Choroid plexus epithelial cell (primary cell): ENCODE data around the gene CHD9.

Experiments
- DNase-seq: peaks from one replicate; pipeline ENCODE4 v3.0.0-alpha.2; 2010; ENCODE audit warnings: low read depth
- H3K4me3 ChIP-seq: 2 replicates; pipeline ENCODE4 v1.5.1; 2011; ENCODE audit warnings: low read depth, mild to moderate bottlenecking, control low read depth, low read length, moderate library complexity
- TF ChIP-seq, protein P1 (sequence below): conservative IDR thresholded peaks from 2 replicates; pipeline ENCODE4 v1.5.1; 2011; ENCODE audit warnings: low read depth, mild to moderate bottlenecking, control low read depth, inconsistent platforms, low read length, moderate library complexity

CHD9 gene

DNA sequence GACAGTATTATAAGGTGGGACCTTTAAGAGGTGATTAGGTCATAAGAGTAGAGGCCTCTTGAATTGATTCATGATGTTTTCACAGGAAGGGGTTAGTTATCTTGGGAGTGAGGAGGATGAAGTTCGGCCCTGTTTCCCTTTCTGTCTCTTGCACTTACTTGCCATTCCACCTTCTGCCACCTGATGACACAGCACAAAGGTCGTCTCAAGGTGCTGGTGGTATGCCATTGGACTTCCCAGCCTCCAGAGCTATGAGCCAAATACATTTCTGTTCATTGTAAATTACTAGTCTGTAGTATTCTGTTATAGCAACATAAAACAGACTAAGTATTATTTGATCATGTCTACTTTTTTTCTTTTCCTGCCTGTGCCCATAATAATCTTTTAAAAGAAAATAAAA is 23.5 kb downstream of the CHD9 start:
- DNase-seq = no peak
- TF ChIP-seq, protein P1, sequence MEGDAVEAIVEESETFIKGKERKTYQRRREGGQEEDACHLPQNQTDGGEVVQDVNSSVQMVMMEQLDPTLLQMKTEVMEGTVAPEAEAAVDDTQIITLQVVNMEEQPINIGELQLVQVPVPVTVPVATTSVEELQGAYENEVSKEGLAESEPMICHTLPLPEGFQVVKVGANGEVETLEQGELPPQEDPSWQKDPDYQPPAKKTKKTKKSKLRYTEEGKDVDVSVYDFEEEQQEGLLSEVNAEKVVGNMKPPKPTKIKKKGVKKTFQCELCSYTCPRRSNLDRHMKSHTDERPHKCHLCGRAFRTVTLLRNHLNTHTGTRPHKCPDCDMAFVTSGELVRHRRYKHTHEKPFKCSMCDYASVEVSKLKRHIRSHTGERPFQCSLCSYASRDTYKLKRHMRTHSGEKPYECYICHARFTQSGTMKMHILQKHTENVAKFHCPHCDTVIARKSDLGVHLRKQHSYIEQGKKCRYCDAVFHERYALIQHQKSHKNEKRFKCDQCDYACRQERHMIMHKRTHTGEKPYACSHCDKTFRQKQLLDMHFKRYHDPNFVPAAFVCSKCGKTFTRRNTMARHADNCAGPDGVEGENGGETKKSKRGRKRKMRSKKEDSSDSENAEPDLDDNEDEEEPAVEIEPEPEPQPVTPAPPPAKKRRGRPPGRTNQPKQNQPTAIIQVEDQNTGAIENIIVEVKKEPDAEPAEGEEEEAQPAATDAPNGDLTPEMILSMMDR = no peak
- H3K4me3 ChIP-seq = no peak overlapping the region

GRCh38 chr16:53078765-53079485 is 24.1 kb downstream of the CHD9 start:
- no peak overlapping the region for H3K4me3 ChIP-seq
- no peak for DNase-seq
- TF ChIP-seq, protein P1 = no peak

DNA sequence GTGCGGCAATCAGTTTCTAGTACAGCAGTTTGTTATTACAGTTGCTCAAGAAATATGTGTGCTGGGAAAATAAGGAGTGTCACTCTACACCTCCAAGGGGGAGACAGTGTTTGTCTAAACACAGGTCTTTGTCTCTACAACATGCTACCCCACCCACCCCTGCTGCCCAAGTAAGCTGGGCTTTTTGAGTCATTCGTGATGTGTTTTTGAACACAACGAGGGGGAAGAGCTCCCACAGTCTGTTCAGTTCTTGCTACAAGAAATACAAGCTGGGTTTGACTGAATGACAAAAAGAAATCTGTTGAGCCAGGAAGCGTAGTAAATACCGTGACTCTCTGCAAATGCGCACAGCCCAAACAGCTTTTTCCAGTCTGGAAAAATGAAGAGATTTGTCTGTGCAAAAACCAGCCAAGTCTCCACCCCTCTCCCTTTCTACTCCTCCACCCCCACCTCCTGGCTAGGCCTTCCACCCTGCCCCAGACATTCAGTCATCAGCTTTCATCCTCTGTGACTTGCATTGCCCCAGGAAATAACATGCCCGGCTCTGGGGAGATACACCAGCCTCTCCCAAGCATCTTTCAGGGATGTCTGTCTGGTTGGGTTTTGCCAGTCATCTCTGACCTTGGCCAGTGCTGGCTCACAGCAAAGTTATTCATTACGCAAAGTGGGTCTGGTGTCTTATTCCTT is 25.7 kb downstream of the CHD9 start:
- DNase-seq = peak; percentile 74
- H3K4me3 ChIP-seq = no peak overlapping the region
- TF ChIP-seq, protein P1 = no peak

DNA sequence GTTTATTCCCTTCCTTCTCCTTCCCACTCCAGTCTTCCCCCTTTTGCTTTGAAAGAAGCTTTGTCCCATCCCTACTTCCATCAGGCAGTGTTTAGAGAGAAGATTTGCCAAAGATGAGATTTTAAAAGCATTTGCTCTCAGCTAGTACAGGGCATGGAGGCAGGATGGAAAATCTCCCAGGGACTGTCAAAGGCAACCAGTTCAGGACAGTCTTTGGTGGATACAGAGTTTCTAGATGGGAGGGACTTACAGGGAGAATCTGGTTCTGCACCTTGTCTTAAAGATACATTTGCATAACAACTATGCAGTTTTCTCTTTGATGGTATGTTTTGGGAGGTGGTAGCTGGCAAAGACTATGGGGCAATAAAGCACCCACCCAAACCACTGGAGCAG is 26.2 kb downstream of the CHD9 start:
- TF ChIP-seq, protein P1 = no peak
- no peak overlapping the region for H3K4me3 ChIP-seq
- no peak for DNase-seq

DNA sequence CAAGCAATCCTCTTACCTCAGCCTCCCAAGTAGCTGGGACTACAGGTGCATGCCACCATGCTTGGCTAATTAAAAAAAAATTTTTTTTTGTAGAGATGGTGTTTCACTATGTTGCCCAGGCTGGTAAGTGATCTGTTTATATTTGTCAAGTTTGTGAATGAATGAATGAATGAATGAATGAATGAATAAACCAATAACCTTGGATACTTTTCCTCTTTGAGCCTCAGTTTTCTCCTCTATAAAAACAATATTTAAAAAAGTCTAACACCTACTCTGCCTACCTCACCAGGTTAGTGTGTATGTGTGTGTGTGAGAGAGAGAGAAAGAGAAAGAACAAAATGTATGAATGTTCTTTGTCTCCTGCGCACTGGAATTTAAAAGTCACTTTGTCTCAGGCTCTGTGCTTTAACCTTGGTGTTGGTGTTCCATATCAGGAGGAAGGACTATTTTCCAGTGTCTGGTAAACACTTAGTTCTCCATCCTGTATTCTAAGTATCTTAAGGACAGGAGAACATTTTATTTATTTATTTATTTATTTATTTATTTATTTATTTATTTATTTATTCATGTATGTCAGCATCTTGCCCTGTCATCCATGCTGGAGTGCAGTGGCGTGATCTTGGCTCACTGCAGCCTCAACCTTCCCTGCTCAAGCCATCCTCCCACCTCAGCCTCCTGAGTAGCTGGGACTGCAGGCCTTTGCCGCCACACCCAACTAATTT is 27.1 kb downstream of the CHD9 start:
- DNase-seq = no peak
- TF ChIP-seq, protein P1 = no peak
- H3K4me3 ChIP-seq = no peak overlapping the region

GRCh38 chr16:53082509-53082908 is 27.7 kb downstream of the CHD9 start:
- no peak overlapping the region for H3K4me3 ChIP-seq
- TF ChIP-seq, protein P1 = no peak
- no peak for DNase-seq
